ENCODE data around the gene SLC6A4.

Gene SLC6A4

GRCh38 chr17:30158896-30159625, 76.4 kb downstream of the SLC6A4 start:
- TF ChIP-seq FOXP2 (optimal IDR thresholded peaks at IDR 0.05; ENCODE audit: borderline replicate concordance, extremely low read depth, extremely low read length, insufficient read depth), result no peak
- no peak for TF ChIP-seq REST (IDR thresholded peaks at IDR 0.05; ENCODE audit: insufficient read depth in 1 of 2, low read depth in 2 of 2, low read length in 2 of 2)
- TF ChIP-seq TAF1 (IDR thresholded peaks at IDR 0.05; ENCODE audit: borderline replicate concordance, insufficient read depth, low read length), result no peak
- TF ChIP-seq POLR2AphosphoS5 (IDR thresholded peaks at IDR 0.05; ENCODE audit: low read depth, low read length), result no peak
- no peak for TF ChIP-seq SIN3A (IDR thresholded peaks at IDR 0.05; ENCODE audit: borderline replicate concordance, insufficient read depth, low read length)

- TF ChIP-seq TAF1 (IDR thresholded peaks at IDR 0.05; ENCODE audit: borderline replicate concordance, insufficient read depth, low read length) (no peak), SIN3A (IDR thresholded peaks at IDR 0.05; ENCODE audit: borderline replicate concordance, insufficient read depth, low read length) (no peak), POLR2AphosphoS5 (IDR thresholded peaks at IDR 0.05; ENCODE audit: low read depth, low read length) (no peak), FOXP2 (optimal IDR thresholded peaks at IDR 0.05; ENCODE audit: borderline replicate concordance, extremely low read depth, extremely low read length, insufficient read depth) (no peak), REST (IDR thresholded peaks at IDR 0.05; ENCODE audit: insufficient read depth in 1 of 2, low read depth in 2 of 2, low read length in 2 of 2) (no peak)
Observed at GRCh38 chr17:30155389-30155788, 80.1 kb downstream of the SLC6A4 start.

GRCh38 chr17:30153463-30153862, 82.0 kb downstream of the SLC6A4 start:
- TF ChIP-seq POLR2AphosphoS5 (IDR thresholded peaks at IDR 0.05; ENCODE audit: low read depth, low read length) (no peak), TAF1 (IDR thresholded peaks at IDR 0.05; ENCODE audit: borderline replicate concordance, insufficient read depth, low read length) (no peak), REST (IDR thresholded peaks at IDR 0.05; ENCODE audit: insufficient read depth in 1 of 2, low read depth in 2 of 2, low read length in 2 of 2) (no peak)

- TF ChIP-seq POLR2AphosphoS5 (IDR thresholded peaks at IDR 0.05; ENCODE audit: low read depth, low read length), result no peak
- TF ChIP-seq SIN3A (IDR thresholded peaks at IDR 0.05; ENCODE audit: borderline replicate concordance, insufficient read depth, low read length), result no peak
- TF ChIP-seq TAF1 (IDR thresholded peaks at IDR 0.05; ENCODE audit: borderline replicate concordance, insufficient read depth, low read length), result no peak
- TF ChIP-seq FOXP2 (optimal IDR thresholded peaks at IDR 0.05; ENCODE audit: borderline replicate concordance, extremely low read depth, extremely low read length, insufficient read depth), result no peak
- no peak for TF ChIP-seq REST (IDR thresholded peaks at IDR 0.05; ENCODE audit: insufficient read depth in 1 of 2, low read depth in 2 of 2, low read length in 2 of 2)
Observed at GRCh38 chr17:30151471-30151870, 84.0 kb downstream of the SLC6A4 start.

- TF ChIP-seq FOXP2 (optimal IDR thresholded peaks at IDR 0.05; ENCODE audit: borderline replicate concordance, extremely low read depth, extremely low read length, insufficient read depth) (no peak), POLR2AphosphoS5 (IDR thresholded peaks at IDR 0.05; ENCODE audit: low read depth, low read length) (no peak), REST (IDR thresholded peaks at IDR 0.05; ENCODE audit: insufficient read depth in 1 of 2, low read depth in 2 of 2, low read length in 2 of 2) (no peak), SIN3A (IDR thresholded peaks at IDR 0.05; ENCODE audit: borderline replicate concordance, insufficient read depth, low read length) (no peak), TAF1 (IDR thresholded peaks at IDR 0.05; ENCODE audit: borderline replicate concordance, insufficient read depth, low read length) (no peak)
Observed at GRCh38 chr17:30148376-30148775, 87.1 kb downstream of the SLC6A4 start.
